NK-92 (cell line): ENCODE results near the gene GPR132.

Experiments used
- DNase-seq: peaks from one replicate; lab custom pipeline; 2025; ENCODE audit not compliant: unreplicated experiment; lab: John Stamatoyannopoulos, UW

Gene GPR132

DNA sequence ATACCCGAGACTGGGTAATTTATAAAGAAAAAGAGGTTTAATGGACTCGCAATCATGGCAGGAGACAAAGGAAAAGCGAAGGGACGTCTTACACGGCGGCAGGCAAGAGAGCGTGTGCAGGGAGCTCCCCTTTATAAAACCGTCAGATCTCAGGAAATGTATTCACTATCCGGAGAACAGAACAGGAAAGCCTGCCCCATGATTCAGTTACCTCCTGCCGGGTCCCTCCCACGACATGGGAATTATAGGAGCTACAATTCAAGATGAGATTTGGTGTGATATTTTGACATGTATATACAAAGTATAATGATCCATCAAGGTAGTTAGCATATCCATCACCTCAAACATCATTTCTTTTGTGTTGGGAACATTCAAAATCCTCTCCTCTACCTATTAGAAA, 42.1 kb downstream of the GPR132 start:
- DNase-seq = no peak

DNA sequence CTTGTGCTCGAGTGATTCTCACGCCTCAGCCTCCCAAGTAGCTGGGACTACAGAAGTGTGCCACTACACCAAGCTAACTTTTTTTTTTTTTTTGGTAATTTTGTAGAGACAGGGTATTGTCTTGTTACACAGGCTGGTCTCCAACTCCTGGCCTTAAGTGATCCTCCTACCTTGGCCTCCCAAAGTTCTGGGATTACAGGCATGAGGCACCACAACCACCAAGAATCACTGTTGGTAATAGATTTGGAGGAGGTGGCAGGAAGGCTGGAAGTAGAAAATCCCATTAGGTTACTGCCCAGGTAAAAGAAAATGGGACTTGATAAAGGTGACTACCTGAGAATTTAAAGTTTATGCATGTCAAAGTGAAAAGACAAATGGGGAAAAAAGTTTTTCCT, 43.0 kb downstream of the GPR132 start:
- no peak for DNase-seq

DNA sequence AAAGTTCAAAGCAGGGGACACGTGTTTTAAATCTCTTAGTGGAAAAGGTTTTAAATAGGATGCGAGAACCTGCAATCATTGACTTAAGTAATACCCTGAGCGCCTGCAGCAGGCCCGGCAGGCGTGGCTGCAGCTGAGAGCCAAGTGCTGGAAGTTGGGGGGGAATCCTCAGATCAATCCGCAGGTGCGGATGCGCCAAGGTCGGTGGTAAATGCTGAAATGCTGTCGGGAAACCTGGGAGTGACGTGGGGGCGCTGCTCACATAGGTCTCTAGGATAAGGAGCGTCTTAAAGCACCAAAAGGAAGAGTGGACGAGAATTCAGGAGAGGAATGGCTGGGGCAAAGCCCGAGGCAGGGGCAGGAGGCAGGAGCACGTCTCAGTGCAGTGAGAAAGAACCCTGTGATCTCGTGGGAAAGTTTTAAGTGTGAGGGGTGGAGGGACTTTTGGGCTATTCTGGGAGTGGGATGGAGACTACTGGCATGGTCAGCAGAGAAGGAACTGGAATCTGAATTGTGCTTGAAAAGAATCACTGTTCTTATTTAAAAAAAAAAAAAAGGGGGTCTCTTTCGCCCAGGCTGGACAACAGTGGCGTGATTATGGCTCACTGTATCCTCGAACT, 43.5 kb downstream of the GPR132 start:
- DNase-seq = no peak

DNA sequence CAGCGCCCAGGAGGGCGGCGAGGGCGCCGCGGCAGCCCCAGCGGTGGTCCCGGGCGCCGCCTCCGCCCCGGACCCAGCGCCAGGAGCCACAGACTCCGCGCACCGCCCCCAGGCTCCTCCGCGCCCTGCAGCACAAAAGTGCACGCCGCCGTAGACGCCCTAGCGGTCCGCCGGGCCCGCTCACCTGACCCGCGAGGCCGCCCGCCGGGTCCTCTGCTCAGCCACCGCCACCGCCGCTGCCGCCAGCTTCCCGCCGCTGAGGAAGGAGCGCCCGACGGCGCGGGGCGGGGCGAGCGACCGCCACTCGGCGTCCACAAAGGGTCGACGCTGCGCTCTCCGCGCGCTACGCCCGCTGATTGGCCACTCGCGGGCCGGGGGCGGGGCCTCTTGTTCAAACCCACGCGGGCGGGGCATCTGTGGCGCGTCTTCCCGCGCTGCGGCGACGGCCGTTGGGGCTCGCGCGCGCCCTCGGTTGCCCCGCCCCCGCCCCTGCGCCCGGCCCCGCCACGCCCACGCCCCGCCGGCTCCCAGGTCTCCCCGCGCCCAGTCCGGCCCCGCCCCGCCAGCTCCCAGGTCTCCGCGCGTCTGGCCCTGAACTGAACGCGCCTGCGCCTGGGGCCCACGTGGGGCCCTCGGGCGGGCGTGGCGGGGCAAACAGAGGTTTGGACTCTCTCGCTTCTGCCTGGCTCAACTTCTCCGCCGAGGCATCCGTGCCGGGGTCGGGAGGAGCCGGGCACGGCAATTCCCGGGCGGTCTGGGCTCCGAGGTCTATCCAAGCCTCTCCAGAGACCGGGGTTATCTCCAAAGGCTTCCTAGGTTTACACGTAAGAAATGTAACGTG, 44.2 kb downstream of the GPR132 start, which contains the start of gene CDCA4:
Gene CDCA4 (minus strand): TSS at position 269 of the 841 bp plus-strand sequence. CDS start 9,154 bp downstream, outside the sequence.
- DNase-seq = peak; percentile 83

GRCh38 chr14:105019861-105020814, 45.1 kb downstream of the GPR132 start:
- DNase-seq = no peak

GRCh38 chr14:105018414-105018813, 46.8 kb downstream of the GPR132 start:
- DNase-seq = no peak

- DNase-seq = no peak
Measured at GRCh38 chr14:105015905-105016304, 49.3 kb downstream of the GPR132 start.

GRCh38 chr14:105015242-105015641, 50.0 kb downstream of the GPR132 start:
- no peak for DNase-seq

DNA sequence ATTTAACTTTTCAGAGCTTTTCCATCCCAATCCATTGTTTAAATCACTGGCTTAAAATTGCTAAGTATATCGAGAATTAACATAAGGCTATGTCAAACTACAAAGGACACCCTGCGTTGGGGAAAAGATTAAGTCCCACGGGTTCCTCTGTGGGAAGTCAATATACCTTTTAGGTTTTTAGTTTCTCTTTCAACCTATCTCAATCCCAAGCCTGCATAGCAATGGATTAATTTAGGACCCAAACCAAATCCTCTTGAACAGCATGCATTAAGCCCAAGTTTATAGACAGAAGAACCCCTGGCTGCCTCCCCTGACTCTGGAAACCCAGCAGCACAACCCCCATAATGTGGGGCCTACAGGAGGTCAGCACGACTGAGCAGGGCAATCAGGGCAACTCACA, 50.6 kb downstream of the GPR132 start:
- no peak for DNase-seq

DNA sequence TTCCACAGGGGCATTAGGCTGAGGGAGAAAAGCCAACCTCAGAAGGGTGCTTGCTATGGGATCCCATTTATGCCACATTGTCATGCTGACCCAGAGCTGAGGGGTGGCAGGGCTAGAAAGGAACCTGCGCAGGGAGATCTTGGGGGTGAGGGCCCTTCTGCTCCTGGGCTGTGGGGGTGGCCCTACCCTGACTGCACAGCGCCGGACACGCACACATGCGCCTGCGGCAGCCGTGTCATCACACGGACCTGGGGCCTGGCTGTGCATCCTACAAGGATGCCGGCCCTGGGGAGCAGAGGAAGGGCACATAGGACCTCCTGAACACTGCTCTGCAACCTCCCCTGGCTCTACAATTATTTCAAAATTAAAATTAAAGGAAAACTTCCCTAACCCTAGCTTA, 51.2 kb downstream of the GPR132 start:
- DNase-seq = no peak

- DNase-seq = no peak
Measured at GRCh38 chr14:105013150-105013785, 52.0 kb downstream of the GPR132 start.

DNA sequence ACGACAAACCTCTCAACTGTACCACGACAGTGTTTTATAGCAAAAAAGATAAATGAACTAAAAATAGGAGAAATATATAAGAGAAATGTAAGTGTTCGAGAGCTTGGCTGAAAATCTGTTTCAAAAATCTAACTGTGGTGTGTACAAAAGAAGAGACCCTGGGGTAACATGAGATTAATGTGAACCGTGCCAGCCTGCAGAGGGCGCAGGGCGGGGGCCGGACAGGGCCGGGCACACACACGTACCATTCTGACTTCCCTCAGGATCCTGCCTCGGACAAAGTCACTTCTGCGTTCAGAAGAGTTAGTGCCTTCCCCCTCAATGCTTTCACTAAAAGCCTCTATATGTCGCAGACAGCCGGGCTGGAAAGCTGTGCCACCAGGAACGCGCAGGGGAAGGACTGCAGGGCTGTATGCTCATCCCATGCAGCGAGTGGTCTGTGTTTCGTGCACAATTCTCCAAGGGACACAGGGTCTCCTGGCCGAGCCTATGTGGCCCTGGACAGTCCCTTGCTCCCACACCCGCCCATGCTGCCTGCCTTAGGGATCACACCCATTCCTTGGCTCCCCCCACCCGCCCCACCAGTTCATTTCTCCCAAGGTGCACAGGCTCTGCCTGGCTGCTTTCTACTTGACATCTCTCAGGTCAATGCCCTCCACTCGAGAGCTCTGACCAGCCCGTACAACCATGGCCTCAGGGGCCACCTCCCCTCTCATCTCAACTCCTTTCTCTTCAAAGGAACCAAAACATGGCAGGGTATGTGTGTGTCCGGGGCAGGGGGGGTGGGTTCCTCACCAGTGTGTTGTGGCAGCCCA, 52.9 kb downstream of the GPR132 start:
- DNase-seq = no peak

GRCh38 chr14:105011312-105011990, 53.8 kb downstream of the GPR132 start:
- DNase-seq = no peak

- DNase-seq = no peak
Measured at GRCh38 chr14:105010891-105011291, 54.3 kb downstream of the GPR132 start.

GRCh38 chr14:105010106-105010505, 55.1 kb downstream of the GPR132 start:
- DNase-seq = no peak

- no peak for DNase-seq
Measured at GRCh38 chr14:105007593-105008264, 57.5 kb downstream of the GPR132 start.

DNA sequence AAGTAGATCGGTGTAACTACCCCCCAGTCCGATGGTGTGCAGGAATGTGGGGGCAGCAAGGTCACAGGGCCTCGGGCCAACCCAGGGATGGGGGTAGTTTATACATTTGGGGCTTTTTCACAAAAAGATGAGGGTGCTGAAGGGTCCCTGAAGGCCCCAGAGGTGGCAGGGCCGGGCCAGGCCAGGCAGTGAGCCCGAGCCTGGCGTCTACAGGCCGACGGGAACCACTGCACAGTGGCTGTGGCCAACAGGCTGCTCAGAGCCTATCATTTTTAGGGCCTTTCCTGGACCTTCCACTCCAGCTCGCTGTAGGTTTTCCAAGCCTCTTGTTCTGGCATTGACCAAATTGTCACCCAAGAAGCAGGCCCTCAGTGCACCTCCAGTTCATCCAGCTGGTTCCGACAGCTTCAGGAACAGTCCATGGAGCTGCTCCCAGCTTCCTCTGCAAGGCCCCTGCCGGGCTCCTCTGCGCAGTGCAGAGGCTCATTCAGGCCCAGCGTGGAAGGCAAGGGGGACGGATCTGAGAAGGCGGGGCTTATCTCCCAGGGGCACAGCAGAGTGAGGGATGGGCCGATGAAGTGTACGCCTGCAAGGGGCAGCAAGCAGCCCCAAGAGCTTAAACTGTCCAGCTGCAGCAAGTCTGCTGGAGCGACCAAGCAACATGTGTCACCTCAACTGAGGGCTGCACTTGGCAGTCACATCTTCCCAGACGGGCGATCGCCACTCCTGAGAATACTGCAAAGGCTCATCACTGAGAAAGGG, 58.2 kb downstream of the GPR132 start:
- DNase-seq = no peak
